NCI-H2107 treated with DMSO at 0.1 percent for 48 hours (cell line): ENCODE measurements around the gene GJC1.
A peak's percentile ranks its signal among the peaks of the same experiment; 100 is the strongest.

ENCODE experiments used
- DNase-seq: peaks from one replicate; lab custom pipeline; 2025; ENCODE audit not compliant: unreplicated experiment; lab: John Stamatoyannopoulos, UW

Gene GJC1

GRCh38 chr17:44829523-44830358, at the start of gene GJC1:
Gene GJC1, minus strand, starts transcription at chr17:44830287. Its CDS starts 24,470 bp downstream, at chr17:44805817.
- no peak for DNase-seq

GRCh38 chr17:44879376-44879775, 49.3 kb upstream of the GJC1 start:
- DNase-seq: no peak

DNA sequence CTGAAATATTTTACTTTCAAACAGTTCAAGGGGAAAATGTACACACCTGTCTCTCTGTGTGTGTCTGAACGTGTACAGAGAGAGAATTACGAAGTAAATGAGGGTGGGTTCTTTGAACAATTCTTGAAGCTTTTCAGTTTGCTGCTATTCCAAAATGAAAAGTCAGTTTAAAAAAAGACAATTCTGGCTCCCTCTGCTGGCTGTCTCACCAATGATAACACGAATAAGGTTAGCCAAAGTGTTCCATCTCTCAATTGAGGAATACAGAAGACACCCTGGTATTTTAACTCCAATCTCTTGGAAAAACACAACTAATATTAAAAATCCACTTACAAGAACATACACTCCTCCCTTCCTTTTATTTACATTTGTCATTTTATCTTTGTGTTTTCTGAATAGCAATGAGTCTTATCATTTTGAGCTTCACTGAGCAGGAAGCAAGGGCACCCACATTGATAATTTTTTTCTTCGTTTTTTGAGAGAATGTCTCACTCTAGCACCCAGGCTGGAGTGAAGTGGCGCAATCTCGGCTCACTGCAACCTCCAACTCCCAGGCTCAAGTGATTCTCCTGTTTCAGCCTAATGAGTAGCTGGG, 48.6 kb upstream of the GJC1 start:
- DNase-seq: no peak

DNA sequence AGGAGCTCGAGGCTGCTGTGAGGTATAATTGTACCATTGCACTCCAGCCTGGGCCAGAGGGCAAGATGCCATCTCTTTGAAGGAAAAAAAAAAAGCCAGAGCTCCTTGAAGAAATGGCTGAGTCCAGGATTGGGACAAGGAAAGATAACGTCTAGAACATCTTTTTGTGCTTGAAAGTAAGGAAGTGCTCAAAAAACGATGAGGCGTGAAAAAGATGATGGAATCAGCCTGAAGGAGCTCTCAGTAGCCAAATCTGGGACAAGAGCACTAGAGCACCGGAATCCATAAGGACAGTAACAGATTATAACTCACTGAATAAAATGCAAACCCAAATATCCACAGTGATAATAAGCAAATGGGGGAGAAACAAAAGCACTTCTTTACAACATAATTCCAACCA, 47.0 kb upstream of the GJC1 start:
- DNase-seq: no peak

GRCh38 chr17:44875761-44876160, 45.7 kb upstream of the GJC1 start:
- DNase-seq: no peak

DNA sequence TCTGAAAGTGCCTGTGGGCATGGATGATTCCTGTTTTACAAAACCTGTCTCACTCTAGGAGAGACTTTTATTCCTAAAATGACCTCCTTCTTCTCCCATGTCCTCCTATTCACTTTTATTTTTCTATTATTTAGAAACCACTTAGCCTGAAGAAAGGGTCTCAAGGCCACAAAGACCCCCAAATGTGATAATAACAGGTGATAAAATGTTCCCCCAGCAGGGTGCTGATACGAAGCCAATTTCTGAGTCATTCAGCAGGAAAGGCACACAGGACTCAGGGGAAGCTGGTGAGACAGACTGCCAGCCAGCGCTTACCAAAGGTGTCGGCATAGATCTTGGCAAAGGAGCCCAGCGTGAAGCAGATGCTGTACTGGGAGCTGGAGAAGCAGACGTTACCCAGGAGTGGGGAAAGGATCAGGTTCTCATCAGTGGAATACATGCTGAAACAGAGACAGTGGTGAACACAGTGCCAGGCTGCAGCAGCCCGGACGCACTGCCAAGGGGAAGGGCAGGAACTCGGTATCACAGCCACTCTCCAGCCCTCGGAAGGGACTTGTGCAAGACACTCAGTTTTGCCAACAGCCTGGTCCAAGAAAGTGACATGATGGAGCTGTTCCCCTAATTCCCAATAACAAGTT, 42.2 kb upstream of the GJC1 start:
- DNase-seq: peak; percentile 84

- no peak for DNase-seq
Measured at GRCh38 chr17:44871556-44871955, 41.5 kb upstream of the GJC1 start.

- no peak for DNase-seq
Measured at GRCh38 chr17:44867841-44868240, 37.8 kb upstream of the GJC1 start.

DNA sequence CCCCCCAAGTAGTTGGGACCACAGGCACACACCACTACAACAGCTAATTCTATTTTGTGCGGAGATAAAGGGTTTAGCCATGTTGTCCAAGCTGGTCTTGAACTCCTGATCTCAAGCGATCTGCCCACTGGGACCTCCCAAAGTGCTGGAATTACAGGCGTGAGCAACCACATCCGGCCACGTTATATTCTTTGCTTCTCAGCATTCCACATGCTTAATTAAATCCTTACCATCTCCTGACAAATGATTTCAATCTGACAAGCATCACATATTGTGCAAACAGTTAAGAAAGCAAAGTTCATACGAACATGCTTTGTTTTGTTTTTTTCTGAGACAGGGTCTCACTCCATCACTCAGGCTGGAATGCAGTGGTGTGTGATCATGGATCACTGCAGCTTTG, 35.8 kb upstream of the GJC1 start:
- DNase-seq: no peak

GRCh38 chr17:44865231-44865660, 35.2 kb upstream of the GJC1 start:
- peak; percentile 45 for DNase-seq

DNA sequence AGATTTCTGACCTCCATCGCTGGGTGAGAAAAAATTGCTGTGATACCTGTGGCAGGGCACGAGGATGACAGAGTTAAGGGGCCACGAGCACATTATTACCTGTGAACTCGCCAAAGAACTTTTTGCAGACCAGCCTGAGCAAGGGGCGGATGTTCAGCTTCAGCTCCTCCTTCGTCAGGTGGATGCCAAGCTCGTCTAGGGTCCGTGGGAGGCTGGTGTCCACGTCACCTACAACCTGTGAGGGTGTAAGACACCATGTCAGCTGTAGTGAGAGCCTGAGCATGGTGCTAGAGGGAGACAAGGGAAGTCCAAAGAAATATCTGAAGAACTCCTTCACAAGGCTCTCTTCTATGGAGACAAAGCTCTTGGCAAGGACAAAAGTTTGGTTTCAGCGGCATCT, 34.7 kb upstream of the GJC1 start:
- DNase-seq: no peak

- DNase-seq: no peak
Measured at GRCh38 chr17:44863061-44863918, 33.2 kb upstream of the GJC1 start.

DNA sequence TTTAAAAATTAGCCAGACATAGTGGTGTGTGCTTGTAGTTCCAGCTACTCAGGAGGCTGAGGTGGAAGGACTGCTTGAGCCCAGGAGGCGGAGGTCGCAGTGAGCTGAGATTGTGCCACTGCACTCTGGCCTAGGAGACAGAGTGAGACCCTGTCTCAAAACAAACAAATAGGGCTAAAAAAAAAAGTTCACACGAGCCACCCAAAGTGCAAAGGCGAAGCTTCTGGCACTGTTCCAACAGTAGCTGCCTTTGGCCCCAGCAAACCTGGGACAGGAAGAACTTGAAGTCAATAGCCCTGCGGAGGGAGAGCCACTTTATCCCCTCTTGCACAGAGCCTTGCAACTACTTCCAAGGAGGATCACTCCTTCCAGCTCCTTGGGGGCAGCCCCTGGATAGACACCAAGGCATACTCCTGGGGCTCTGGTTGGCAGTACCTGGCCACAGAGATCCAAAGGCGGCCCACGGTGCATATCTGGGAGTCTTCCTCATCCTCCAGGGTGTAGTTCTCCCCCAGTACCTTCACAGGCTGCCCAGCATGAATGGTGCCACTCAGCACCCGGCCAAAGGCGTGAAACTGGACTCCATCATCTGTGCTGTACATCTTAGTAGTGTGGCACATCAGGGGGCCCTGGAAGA, 32.3 kb upstream of the GJC1 start:
- no peak for DNase-seq

GRCh38 chr17:44859701-44860100, 29.6 kb upstream of the GJC1 start:
- DNase-seq: no peak

- DNase-seq: no peak
Measured at GRCh38 chr17:44854192-44854591, 24.1 kb upstream of the GJC1 start.

GRCh38 chr17:44850612-44851011, 20.5 kb upstream of the GJC1 start:
- DNase-seq: peak; percentile 25

DNA sequence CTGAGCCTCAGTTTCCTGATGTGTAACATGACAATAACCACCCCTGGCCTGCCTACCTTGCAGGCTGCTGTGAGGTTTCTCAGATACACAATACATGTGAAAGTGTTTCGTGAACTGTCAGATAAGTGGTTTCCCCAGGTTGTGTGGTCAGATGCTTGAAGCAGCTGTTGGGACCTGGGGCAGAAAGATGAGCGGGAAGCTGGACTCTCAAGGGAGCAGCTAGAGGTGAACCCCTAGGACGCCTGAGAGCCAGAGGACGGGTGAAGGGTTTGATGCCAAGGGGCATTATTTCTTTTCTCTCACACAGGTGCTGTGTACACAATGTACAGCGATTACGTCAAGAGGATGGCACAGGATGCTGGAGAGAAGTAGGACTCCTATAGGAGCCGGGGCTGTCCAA, 19.9 kb upstream of the GJC1 start:
- peak; percentile 26 for DNase-seq

GRCh38 chr17:44848961-44849489, 18.9 kb upstream of the GJC1 start:
- DNase-seq: no peak

GRCh38 chr17:44848257-44848795, 18.2 kb upstream of the GJC1 start:
- DNase-seq: no peak

DNA sequence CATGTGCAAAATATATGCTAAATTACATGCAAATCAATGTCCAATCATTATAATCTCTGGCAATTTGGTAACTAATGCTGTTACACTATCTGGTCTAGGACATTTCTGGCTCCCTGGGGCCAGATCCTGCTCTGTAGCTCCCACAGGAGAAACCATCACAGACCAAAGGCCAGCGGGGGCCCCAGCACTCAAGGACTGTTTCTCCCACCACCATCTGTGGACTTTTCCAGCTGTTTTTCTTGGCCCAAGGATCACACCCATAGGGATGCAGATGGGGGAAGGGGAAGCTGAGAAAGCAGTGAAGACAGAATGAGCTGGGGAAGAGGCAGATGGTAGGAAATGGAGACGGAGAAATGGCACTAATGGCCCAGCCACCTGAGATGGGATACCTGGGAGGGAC, 17.5 kb upstream of the GJC1 start, which contains the start of gene HIGD1B:
Gene HIGD1B, plus strand, starts transcription at position 298 of the 400 bp plus-strand sequence. CDS start 270 bp downstream, outside the sequence.
- no peak for DNase-seq
